Muscle layer of duodenum (tissue), 2 donors: ENCODE data around the gene ARHGEF25.

Source experiments
- H3K27ac ChIP-seq: one replicate; pipeline ENCODE4 v1.7.0; 2013; ENCODE audit warnings: mild to moderate bottlenecking, low read length
- H3K27me3 ChIP-seq: one replicate; pipeline ENCODE4 v1.7.0; 2013; ENCODE audit warnings: low read depth, mild to moderate bottlenecking, control low read depth, low read length
- H3K36me3 ChIP-seq, 2 donors: one replicate each; pipeline ENCODE4 v1.7.0; 2013; ENCODE audit warnings: low read length in 2 of 2, control low read depth in 1 of 2, mild to moderate bottlenecking in 1 of 2; ENCODE audit not compliant: insufficient read depth in 2 of 2, control insufficient read depth in 1 of 2
- H3K4me1 ChIP-seq, 2 donors: one replicate each; pipeline ENCODE4 v1.7.0; 2013; ENCODE audit warnings: low read length in 2 of 2, mild to moderate bottlenecking in 2 of 2, control low read depth in 1 of 2, moderate library complexity in 1 of 2; ENCODE audit not compliant: insufficient read depth in 2 of 2, control insufficient read depth in 1 of 2
- H3K4me3 ChIP-seq, 2 donors: one replicate each; pipeline ENCODE4 v1.7.0; 2013; ENCODE audit warnings: low read length in 2 of 2, low read depth in 1 of 2, mild to moderate bottlenecking in 1 of 2
- H3K9me3 ChIP-seq, 2 donors: one replicate each; pipeline ENCODE4 v1.7.0; 2013; ENCODE audit warnings: low read length in 2 of 2, control low read depth in 1 of 2, mild to moderate bottlenecking in 1 of 2; ENCODE audit not compliant: control insufficient read depth in 1 of 2
- donor health status: healthy.

Gene ARHGEF25

GRCh38 chr12:57610554-57611107, 604 bp upstream of the ARHGEF25 start:
- H3K9me3 ChIP-seq, result no peaks in the 10 kb centered on the region
- peaks cover 1 to 74% of the 10 kb centered on the region in 2 donors for H3K4me1 ChIP-seq
- peaks cover 15% of the 10 kb centered on the region for H3K27me3 ChIP-seq
- peak overlapping the region; percentile 92 for H3K27ac ChIP-seq
- H3K4me3 ChIP-seq, result peak overlapping the region; percentile 53 to 74
- peaks cover 3 to 33% of the 10 kb centered on the region in 2 donors for H3K36me3 ChIP-seq

GRCh38 chr12:57611827-57612710, 834 bp downstream of the ARHGEF25 start:
- peaks cover 6 to 35% of the 10 kb centered on the region in 2 donors for H3K36me3 ChIP-seq
- H3K4me3 ChIP-seq, result peak overlapping the region; percentile 57 to 74
- peaks cover 0 to 62% of the 10 kb centered on the region in 2 donors for H3K4me1 ChIP-seq
- H3K27ac ChIP-seq, result no peak overlapping the region
- peaks cover 15% of the 10 kb centered on the region for H3K27me3 ChIP-seq
- no peaks in the 10 kb centered on the region for H3K9me3 ChIP-seq

- H3K27ac ChIP-seq, result no peak overlapping the region
- peaks cover 15% of the 10 kb centered on the region for H3K27me3 ChIP-seq
- H3K9me3 ChIP-seq, result no peaks in the 10 kb centered on the region
- H3K4me3 ChIP-seq, result peak overlapping the region in 1 of 2 donors; percentile 74
- peaks cover 0 to 62% of the 10 kb centered on the region in 2 donors for H3K4me1 ChIP-seq
- H3K36me3 ChIP-seq, result peaks cover 6 to 35% of the 10 kb centered on the region in 2 donors
Measured at GRCh38 chr12:57612711-57613426, 1.6 kb downstream of the ARHGEF25 start.

GRCh38 chr12:57613427-57614109, 2.3 kb downstream of the ARHGEF25 start:
- H3K27ac ChIP-seq, result no peak overlapping the region
- H3K4me3 ChIP-seq, result peak overlapping the region in 1 of 2 donors; percentile 74
- H3K27me3 ChIP-seq, result peaks cover 15% of the 10 kb centered on the region
- H3K4me1 ChIP-seq, result peaks cover 0 to 62% of the 10 kb centered on the region in 2 donors
- peaks cover 6 to 37% of the 10 kb centered on the region in 2 donors for H3K36me3 ChIP-seq
- H3K9me3 ChIP-seq, result no peaks in the 10 kb centered on the region

GRCh38 chr12:57614178-57614947, 3.1 kb downstream of the ARHGEF25 start:
- H3K4me3 ChIP-seq, result no peak overlapping the region
- H3K9me3 ChIP-seq, result no peaks in the 10 kb centered on the region
- H3K27ac ChIP-seq, result no peak overlapping the region
- H3K36me3 ChIP-seq, result peaks cover 6 to 37% of the 10 kb centered on the region in 2 donors
- H3K4me1 ChIP-seq, result peaks cover 0 to 57% of the 10 kb centered on the region in 2 donors
- H3K27me3 ChIP-seq, result peaks cover 18% of the 10 kb centered on the region

- Histone ChIP-seq H3K27me3 (peaks cover 24% of the 10 kb centered on the region), H3K4me3 (no peak overlapping the region), H3K9me3 (no peaks in the 10 kb centered on the region), H3K4me1 (peaks cover 0 to 52% of the 10 kb centered on the region in 2 donors), H3K36me3 (peaks cover 6 to 37% of the 10 kb centered on the region in 2 donors), H3K27ac (no peak overlapping the region)
Measured at GRCh38 chr12:57614948-57615500, 3.8 kb downstream of the ARHGEF25 start.

GRCh38 chr12:57615637-57616036, 4.4 kb downstream of the ARHGEF25 start:
- Histone ChIP-seq H3K27me3 (peaks cover 30% of the 10 kb centered on the region), H3K4me3 (no peak overlapping the region), H3K27ac (no peak overlapping the region)

GRCh38 chr12:57616383-57617101, 5.3 kb downstream of the ARHGEF25 start:
- peaks cover 6 to 49% of the 10 kb centered on the region in 2 donors for H3K4me1 ChIP-seq
- peaks cover 32% of the 10 kb centered on the region for H3K27me3 ChIP-seq
- H3K27ac ChIP-seq, result no peak overlapping the region
- H3K36me3 ChIP-seq, result peaks cover 6 to 37% of the 10 kb centered on the region in 2 donors
- H3K9me3 ChIP-seq, result no peaks in the 10 kb centered on the region
- H3K4me3 ChIP-seq, result no peak overlapping the region

More at GRCh38 chr12:57615637-57616036, 4.4 kb downstream of the ARHGEF25 start:
- Histone ChIP-seq H3K9me3 (no peaks in the 10 kb centered on the region), H3K36me3 (peaks cover 6 to 37% of the 10 kb centered on the region in 2 donors), H3K4me1 (peaks cover 0 to 48% of the 10 kb centered on the region in 2 donors)

GRCh38 chr12:57617942-57618341, 6.7 kb downstream of the ARHGEF25 start:
- no peak overlapping the region for H3K27ac ChIP-seq
- H3K4me1 ChIP-seq, result peaks cover 6 to 43% of the 10 kb centered on the region in 2 donors
- H3K9me3 ChIP-seq, result no peaks in the 10 kb centered on the region
- H3K4me3 ChIP-seq, result no peak overlapping the region
- peaks cover 37% of the 10 kb centered on the region for H3K27me3 ChIP-seq
- H3K36me3 ChIP-seq, result peaks cover 6 to 37% of the 10 kb centered on the region in 2 donors
